ENCODE data around the gene STPG1.

DNA sequence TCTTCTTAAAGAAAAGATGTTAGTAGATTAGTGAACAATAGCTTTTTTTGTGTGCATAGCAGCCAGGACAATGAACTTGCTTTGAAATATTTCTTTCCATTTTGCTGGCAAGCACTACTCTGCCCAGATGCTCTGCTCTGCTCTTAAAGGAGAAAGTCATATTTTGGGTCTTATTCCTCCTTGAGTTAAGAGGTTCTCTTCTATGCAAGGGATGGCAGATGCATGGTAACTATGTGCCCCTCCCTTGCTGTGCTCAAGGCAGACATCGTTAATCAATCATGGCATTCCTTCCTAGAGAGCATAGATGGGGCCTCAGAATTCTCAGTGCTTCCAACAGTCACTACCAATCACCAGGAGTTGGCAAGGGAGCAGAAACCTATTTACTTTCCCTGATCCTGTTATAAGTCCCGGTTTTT is 29.7 kb upstream of the STPG1 start:
- no peak for TF ChIP-seq CTCF (IDR thresholded peaks at IDR 0.05)
- no peak for TF ChIP-seq POLR2A (IDR thresholded peaks at IDR 0.05; ENCODE audit: low read depth)
